OCI-LY3 (cell line): Measurements from ENCODE around the gene MYL6.

Experiments used
- H2AFZ ChIP-seq: fragments of 200-600, 300-600 bp; shearing (Covaris generic); 2 replicates; pipeline ENCODE4 v1.6.0; 2014; ENCODE audit warnings: antibody characterized with exemption, low read depth, low read length
- H3K27ac ChIP-seq: fragments of 200-600, 300-600 bp; sonication (generic); 2 replicates; pipeline ENCODE4 v1.5.1; 2014; ENCODE audit warnings: mild to moderate bottlenecking, low read length, moderate library complexity, mixed read lengths
- H3K27me3 ChIP-seq: fragments of 200-600, 300-600 bp; sonication (generic); 2 replicates; pipeline ENCODE4 v1.6.1; 2014; ENCODE audit warnings: low read depth, low read length, mixed read lengths
- H3K36me3 ChIP-seq: fragments of 200-600, 300-600 bp; sonication (generic); replicated peaks from 2 replicates; pipeline ENCODE3; 2014; ENCODE audit warnings: low read depth, low read length, mixed read lengths
- H3K4me1 ChIP-seq: fragments of 300-600, 200-600 bp; sonication (generic); 2 replicates; pipeline ENCODE4 v1.6.1; 2014; ENCODE audit warnings: low read length, mixed read lengths
- H3K4me2 ChIP-seq: fragments of 200-600, 300-600 bp; sonication (generic); 2 replicates; pipeline ENCODE4 v1.6.1; 2014; ENCODE audit warnings: low read length, mixed read lengths
- H3K4me3 ChIP-seq: fragments of 300-600, 200-600 bp; sonication (generic); 2 replicates; pipeline ENCODE4 v1.5.1; 2014; ENCODE audit warnings: antibody characterized with exemption, mild to moderate bottlenecking, low read length, moderate library complexity
- H3K79me2 ChIP-seq: fragments of 300-600, 200-600 bp; shearing (Covaris generic); 2 replicates; pipeline ENCODE4 v1.6.1; 2014; ENCODE audit warnings: mild to moderate bottlenecking, low read length, mixed read lengths
- H3K9ac ChIP-seq: fragments of 300-600, 200-600 bp; shearing (Covaris generic); 2 replicates; pipeline ENCODE4 v1.6.0; 2014; ENCODE audit warnings: mild to moderate bottlenecking, low read length, moderate library complexity
- H3K9me3 ChIP-seq: fragments of 200-600, 300-600 bp; shearing (Covaris generic); 2 replicates; pipeline ENCODE4 v1.6.1; 2014; ENCODE audit warnings: low read length, mixed read lengths; ENCODE audit not compliant: insufficient read depth
- H4K20me1 ChIP-seq: fragments of 200-600, 300-600 bp; sonication (generic); 2 replicates; pipeline ENCODE4 v1.6.1; 2016; ENCODE audit warnings: low read length, mixed read lengths; ENCODE audit not compliant: insufficient read depth
- EZH2phosphoT487 ChIP-seq: fragments of 200-600 bp; shearing (Covaris generic); IDR thresholded peaks from 2 replicates; pipeline ENCODE4 v1.6.1; 2018; ENCODE audit warnings: antibody characterized with exemption, mixed run types, low read depth
- TF ChIP-seq, protein P1 (sequence below): fragments of 200-600, 300-600 bp; sonication (generic); IDR thresholded peaks from 2 replicates; pipeline ENCODE4 v1.5.1; 2014; ENCODE audit warnings: antibody characterized with exemption, low read length, low read depth

MYL6 gene

DNA sequence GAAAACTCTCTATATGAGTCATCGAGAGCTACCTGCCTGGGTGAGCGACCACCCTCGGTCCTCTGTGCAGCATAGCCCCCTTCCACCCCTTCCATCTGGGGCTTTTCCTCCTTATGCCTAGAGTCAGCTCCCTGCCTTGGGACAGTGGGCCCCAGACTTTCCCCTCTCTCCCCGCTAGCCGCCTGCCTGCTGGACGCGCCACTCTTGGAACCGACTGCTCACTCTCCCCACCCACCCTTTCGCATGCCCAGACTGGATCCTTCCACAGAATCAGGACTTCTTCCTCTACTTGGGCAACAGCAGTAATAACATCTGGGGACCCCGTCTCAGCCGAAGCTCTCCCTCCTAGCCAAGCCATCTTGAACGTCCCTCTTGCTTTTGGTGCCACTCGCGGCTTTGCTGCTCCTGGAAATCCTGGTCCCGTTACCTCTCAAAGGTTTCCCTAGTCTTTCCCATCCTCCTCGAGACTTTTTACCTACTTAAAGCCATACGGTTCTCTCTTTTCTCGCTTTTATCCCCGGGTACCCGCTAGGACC lies 29.4 kb upstream of the MYL6 start:
- H3K27ac ChIP-seq, result peak overlapping the region; percentile 55; the same call in 1 of the 2 replicates
- H3K27me3 ChIP-seq, result no peaks in the 10 kb centered on the region
- no peaks in the 10 kb centered on the region for H4K20me1 ChIP-seq
- peaks cover 30% of the 10 kb centered on the region for H3K36me3 ChIP-seq
- peak overlapping the region; percentile 86 for H3K4me2 ChIP-seq
- H3K9ac ChIP-seq, result peak overlapping the region; percentile 94
- H3K9me3 ChIP-seq, result no peaks in the 10 kb centered on the region
- H2AFZ ChIP-seq, result 0 out of 2 replicates have a peak overlapping the region, but pooled peaks have one; percentile 49
- H3K4me3 ChIP-seq, result peak overlapping the region; percentile 97
- peaks cover 11% of the 10 kb centered on the region for H3K79me2 ChIP-seq
- peaks cover 29% of the 10 kb centered on the region for H3K4me1 ChIP-seq
- TF ChIP-seq, protein P1, sequence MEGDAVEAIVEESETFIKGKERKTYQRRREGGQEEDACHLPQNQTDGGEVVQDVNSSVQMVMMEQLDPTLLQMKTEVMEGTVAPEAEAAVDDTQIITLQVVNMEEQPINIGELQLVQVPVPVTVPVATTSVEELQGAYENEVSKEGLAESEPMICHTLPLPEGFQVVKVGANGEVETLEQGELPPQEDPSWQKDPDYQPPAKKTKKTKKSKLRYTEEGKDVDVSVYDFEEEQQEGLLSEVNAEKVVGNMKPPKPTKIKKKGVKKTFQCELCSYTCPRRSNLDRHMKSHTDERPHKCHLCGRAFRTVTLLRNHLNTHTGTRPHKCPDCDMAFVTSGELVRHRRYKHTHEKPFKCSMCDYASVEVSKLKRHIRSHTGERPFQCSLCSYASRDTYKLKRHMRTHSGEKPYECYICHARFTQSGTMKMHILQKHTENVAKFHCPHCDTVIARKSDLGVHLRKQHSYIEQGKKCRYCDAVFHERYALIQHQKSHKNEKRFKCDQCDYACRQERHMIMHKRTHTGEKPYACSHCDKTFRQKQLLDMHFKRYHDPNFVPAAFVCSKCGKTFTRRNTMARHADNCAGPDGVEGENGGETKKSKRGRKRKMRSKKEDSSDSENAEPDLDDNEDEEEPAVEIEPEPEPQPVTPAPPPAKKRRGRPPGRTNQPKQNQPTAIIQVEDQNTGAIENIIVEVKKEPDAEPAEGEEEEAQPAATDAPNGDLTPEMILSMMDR, result no peak
- no peak for TF ChIP-seq EZH2phosphoT487

DNA sequence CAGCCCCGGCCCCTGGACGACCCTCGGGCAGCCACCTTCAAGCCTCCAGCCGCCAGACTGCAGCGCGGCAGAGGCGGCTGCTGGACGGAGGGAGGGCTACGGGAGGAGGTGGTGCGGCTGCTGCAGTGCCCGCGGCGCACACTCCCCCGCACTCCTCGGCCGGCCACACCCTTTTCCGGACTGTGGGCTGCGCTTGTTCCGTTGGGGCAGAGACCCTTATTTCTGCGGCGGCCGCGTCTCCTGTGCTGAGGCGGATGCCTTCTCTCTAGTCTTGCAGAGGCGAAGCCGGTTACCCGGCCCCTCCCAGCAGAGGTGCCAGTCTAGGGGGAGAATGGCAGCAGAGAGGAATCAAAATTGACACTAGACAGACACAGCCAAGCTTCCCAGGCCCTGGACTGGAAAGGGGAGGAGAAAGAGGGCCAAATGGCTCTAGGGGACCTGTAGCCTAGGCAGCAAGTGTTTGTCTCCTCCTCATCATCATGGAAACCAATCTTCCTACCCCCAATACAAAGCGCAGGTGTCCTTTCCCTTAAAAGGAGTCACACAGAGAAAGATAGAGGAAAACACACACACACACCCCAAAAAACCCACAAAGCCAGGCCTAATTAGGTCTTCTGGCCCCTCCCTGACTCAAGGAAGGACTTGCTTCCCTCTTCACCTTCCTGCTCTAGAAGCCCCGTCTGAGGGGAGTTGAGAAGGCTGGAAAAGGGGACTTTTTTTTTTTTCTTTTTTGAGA lies 28.8 kb upstream of the MYL6 start:
- TF ChIP-seq, protein P1, result no peak
- TF ChIP-seq EZH2phosphoT487, result no peak
- Histone ChIP-seq H3K4me1 (peaks cover 29% of the 10 kb centered on the region), H3K4me3 (peak overlapping the region; percentile 97), H3K9ac (peak overlapping the region; percentile 94), H3K9me3 (no peaks in the 10 kb centered on the region), H2AFZ (no peak overlapping the region), H3K4me2 (peak overlapping the region; percentile 86), H3K27me3 (no peaks in the 10 kb centered on the region), H3K36me3 (peaks cover 37% of the 10 kb centered on the region), H3K27ac (no peak overlapping the region), H3K79me2 (peaks cover 11% of the 10 kb centered on the region), H4K20me1 (no peaks in the 10 kb centered on the region)

DNA sequence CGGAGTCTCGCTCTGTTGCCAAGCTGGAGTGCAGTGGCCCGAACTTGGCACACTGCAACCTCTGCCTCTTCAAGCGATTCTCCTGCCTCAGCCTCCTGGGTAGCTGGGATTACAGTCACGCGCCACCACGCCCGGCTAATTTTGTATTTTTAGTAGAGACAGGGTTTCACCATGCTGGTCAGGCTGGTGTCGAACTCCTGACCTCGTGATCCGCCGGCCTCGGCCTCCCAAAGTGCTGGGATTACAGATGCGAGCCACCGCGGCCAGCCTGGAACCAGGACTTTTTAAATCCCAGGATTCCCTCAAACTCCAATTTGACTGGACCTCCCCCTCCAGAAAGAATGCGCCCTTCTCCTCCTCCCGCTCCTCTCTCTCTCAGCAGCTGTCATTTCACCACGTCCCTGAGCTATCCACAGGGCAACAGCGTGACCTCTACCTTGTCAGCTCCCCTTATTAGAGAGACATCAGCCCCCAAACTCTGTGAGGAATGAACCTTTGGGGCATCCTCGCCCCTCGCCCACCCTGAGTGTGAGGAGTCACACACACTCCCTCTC lies 28.1 kb upstream of the MYL6 start:
- Histone ChIP-seq H3K4me3 (no peak overlapping the region), H3K9me3 (no peaks in the 10 kb centered on the region), H2AFZ (no peak overlapping the region), H3K27me3 (no peaks in the 10 kb centered on the region), H4K20me1 (no peaks in the 10 kb centered on the region), H3K27ac (no peak overlapping the region), H3K4me2 (peak overlapping the region; percentile 86), H3K79me2 (peaks cover 11% of the 10 kb centered on the region), H3K36me3 (peaks cover 37% of the 10 kb centered on the region), H3K4me1 (peaks cover 29% of the 10 kb centered on the region), H3K9ac (no peak overlapping the region)
- TF ChIP-seq, protein P1, result no peak
- TF ChIP-seq EZH2phosphoT487, result no peak

DNA sequence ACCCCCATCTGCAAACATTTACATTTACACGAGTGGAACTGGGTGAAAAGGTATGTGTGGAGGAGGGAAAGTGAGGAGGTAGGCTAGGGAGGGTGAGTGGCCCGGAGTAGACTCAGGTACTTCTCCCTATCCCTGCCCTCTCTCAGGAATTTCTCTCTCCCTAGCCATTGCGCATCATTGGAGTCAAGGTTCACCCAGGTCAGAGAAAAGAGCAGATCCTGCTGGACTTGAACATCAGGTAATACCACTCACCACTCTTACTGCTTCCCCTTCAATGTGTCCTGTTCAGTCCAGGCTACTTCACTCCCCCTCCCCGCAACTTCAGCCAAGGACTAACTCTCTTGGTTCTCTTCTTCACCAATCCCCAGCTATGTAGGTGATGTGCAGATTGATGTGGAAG lies 27.3 kb upstream of the MYL6 start:
- Histone ChIP-seq H3K4me1 (peaks cover 22% of the 10 kb centered on the region), H3K27ac (no peak overlapping the region), H3K36me3 (peaks cover 37% of the 10 kb centered on the region), H3K27me3 (no peaks in the 10 kb centered on the region), H3K79me2 (peaks cover 11% of the 10 kb centered on the region), H3K4me3 (no peak overlapping the region), H4K20me1 (no peaks in the 10 kb centered on the region), H3K9ac (no peak overlapping the region), H2AFZ (no peak overlapping the region), H3K4me2 (no peak overlapping the region), H3K9me3 (no peaks in the 10 kb centered on the region)
- TF ChIP-seq EZH2phosphoT487, result no peak
- TF ChIP-seq, protein P1, result no peak
